Endothelial cell of umbilical vein (primary cell): ENCODE measurements around the gene SLC5A6. TPM values are rescaled to one million over a fixed set of nuclear protein-coding genes. Genes with fewer than 3 reads are reported as not detected.
"Not testable (repeated sequence)": the region's sequence is repeated elsewhere in the genome, so short reads cannot be mapped to it uniquely, and the experiment has no call there.

Experiments used
- BruUV-seq: library from RNA; stranded (reverse); fragments of 400-500 nt; replicated peaks from 2 replicates; lab custom pipeline; 2021; lab: Mats Ljungman, UMichigan
- CTCF ChIA-PET: fragments of 300-600, 350-600 bp; sonication (Branson Sonifier 250); formaldehyde crosslinking; loops from one replicate; lab custom pipeline; 2021; ENCODE audit warnings: antibody characterized with exemption, inconsistent platforms; lab: Charles Lee
- POLR2A ChIA-PET: fragments of 300-600, 350-600 bp; sonication (Branson Sonifier 250); formaldehyde crosslinking; loops from one replicate; lab custom pipeline; 2021; ENCODE audit warnings: antibody characterized with exemption, inconsistent platforms; lab: Charles Lee
- DNase-seq: peaks from one replicate; pipeline ENCODE4 v3.0.0-alpha.2; 2011; ENCODE audit warnings: low read depth, low spot score
- FAIRE-seq: peaks from 2 replicates; lab custom pipeline; 2011; peaks lifted over from hg19 to GRCh38; lab: Jason Lieb, UNC
- H2AFZ ChIP-seq: 2 replicates; pipeline ENCODE4 v1.6.0; 2012; ENCODE audit warnings: low read depth, low read length, control low read depth, inconsistent platforms
- H3K27ac ChIP-seq: 2 replicates; pipeline ENCODE4 v1.5.1; 2011; ENCODE audit warnings: low read depth, mild to moderate bottlenecking, control low read depth, low read length, moderate library complexity; ENCODE audit not compliant: insufficient read depth
- H3K27me3 ChIP-seq, 2 experiments: 2 replicates each; pipeline versions ENCODE4 v1.6.0 to v1.6.1; 2011; ENCODE audit warnings: low read length in 2 of 2, mixed read lengths in 1 of 2; ENCODE audit not compliant: control insufficient read depth in 2 of 2, insufficient read depth in 2 of 2
- H3K36me3 ChIP-seq, 2 experiments: 2 replicates in 1 of 2; 3 replicates in 1 of 2; pipeline ENCODE4 v1.5.1; 2011; ENCODE audit warnings: low read length in 2 of 2, mild to moderate bottlenecking in 1 of 2, moderate library complexity in 1 of 2; ENCODE audit not compliant: control insufficient read depth in 2 of 2, insufficient read depth in 2 of 2; ENCODE audit errors: extremely low read depth in 1 of 2
- H3K4me1 ChIP-seq: 3 replicates; pipeline ENCODE4 v1.5.1; 2011; ENCODE audit warnings: mild to moderate bottlenecking, low read length; ENCODE audit not compliant: control insufficient read depth, insufficient read depth; ENCODE audit errors: extremely low read depth
- H3K4me2 ChIP-seq: 2 replicates; pipeline ENCODE4 v1.6.1; 2011; ENCODE audit warnings: low read length, control low read depth, mixed read lengths; ENCODE audit not compliant: insufficient read depth
- H3K4me3 ChIP-seq, 3 experiments: fragments of 200-600 bp in 1 of 3; sonication (generic), shearing (Covaris generic) in 1 of 3; replicated peaks in 1 of 3; 2 replicates each; pipeline ENCODE4 v1.5.1; 2011 to 2016; ENCODE audit warnings: control low read depth in 3 of 3, low read length in 3 of 3, mild to moderate bottlenecking in 2 of 3, inconsistent platforms in 1 of 3, low read depth in 1 of 3, moderate library complexity in 1 of 3; ENCODE audit not compliant: insufficient read depth in 1 of 3
- H3K79me2 ChIP-seq: 2 replicates; pipeline ENCODE4 v1.6.0; 2012; ENCODE audit warnings: low read length, inconsistent platforms; ENCODE audit not compliant: control insufficient read depth, insufficient read depth
- H3K9ac ChIP-seq: replicated peaks from 2 replicates; pipeline ENCODE3; 2011; ENCODE audit warnings: low read length, control low read depth; ENCODE audit not compliant: insufficient read depth; ENCODE audit errors: extremely low read depth
- H3K9me1 ChIP-seq: replicated peaks from 3 replicates; pipeline ENCODE4 v1.6.0; 2011; ENCODE audit warnings: mild to moderate bottlenecking, low read length; ENCODE audit not compliant: control insufficient read depth, insufficient read depth; ENCODE audit errors: extremely low read depth
- H3K9me3 ChIP-seq: replicated peaks from 2 replicates; pipeline ENCODE4 v1.5.1; 2012; ENCODE audit warnings: low read length, inconsistent platforms; ENCODE audit not compliant: control insufficient read depth, insufficient read depth
- H4K20me1 ChIP-seq: replicated peaks from 2 replicates; pipeline ENCODE3; 2011; ENCODE audit warnings: mild to moderate bottlenecking, low read length; ENCODE audit not compliant: control insufficient read depth, insufficient read depth; ENCODE audit errors: extremely low read depth
- dilution Hi-C: fragments of 300-500 bp; cut with MboI; formaldehyde crosslinking; loops from one replicate; pipeline ENCODE4 v1.15.0; 2019; ENCODE audit warnings: low sequenced_read_pairs; ENCODE audit not compliant: extremely low pct_ligation_motif_present
- intact Hi-C: fragments of 100-400 bp; cut with micrococcal nuclease; formaldehyde crosslinking; loops from one replicate; pipeline ENCODE4 v1.10.0; 2022
- polyA plus RNA-seq, 4 experiments: library from polyadenylated mRNA; depleted of rRNA in 3 of 4; stranded (reverse) in 3 of 4; unstranded in 1 of 4; fragments of >200 nt; gene quantifications; 2 replicates each; pipeline versions ENCODE4 v1.2.1 to v1.2.3, GENCODE V29; 2011 to 2012; ENCODE audit warnings: missing spikeins in 1 of 4
- total RNA-seq: library from RNA; stranded (reverse); gene quantifications from 2 replicates; pipeline ENCODE4 v1.2.3, GENCODE V29; 2021

The SLC5A6 gene
- total and polyA plus RNA-seq, 2 donors (not counting 3 experiments of a cell fraction or from before 2014, with no cell fraction given) = 52.0 to 92.5 TPM

DNA sequence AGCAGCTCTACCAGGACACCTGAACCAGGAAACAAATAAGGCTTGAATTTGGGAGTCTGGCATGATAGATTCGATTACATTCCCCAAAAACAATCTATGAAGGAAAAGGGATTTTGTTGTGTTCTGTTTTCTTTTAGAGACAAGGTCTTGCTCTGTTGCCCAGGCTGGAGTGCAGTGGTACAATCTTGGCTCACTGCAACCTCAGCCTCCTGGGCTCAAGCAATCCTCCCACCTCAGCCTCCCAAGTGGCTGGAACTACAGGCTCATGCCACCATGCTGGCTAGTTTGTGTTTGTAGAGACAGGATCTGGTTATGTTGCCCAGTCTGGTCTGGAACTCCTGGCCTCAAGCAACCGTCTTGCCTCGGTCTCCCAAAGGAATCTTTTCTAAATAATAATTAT lies 14.0 kb downstream of the SLC5A6 start:
- H3K27me3 ChIP-seq, H3K4me1 ChIP-seq, H4K20me1 ChIP-seq, FAIRE-seq, POLR2A ChIA-PET, CTCF ChIA-PET, BruUV-seq, H3K79me2 ChIP-seq, H3K27ac ChIP-seq, H3K4me2 ChIP-seq, H3K9ac ChIP-seq, H3K4me3 ChIP-seq, H3K9me1 ChIP-seq, intact Hi-C loops, dilution Hi-C loops, H2AFZ ChIP-seq, H3K9me3 ChIP-seq, DNase-seq: not testable (repeated sequence)
- peaks cover 3 to 14% of the 10 kb centered on the region in 2 experiments for H3K36me3 ChIP-seq

DNA sequence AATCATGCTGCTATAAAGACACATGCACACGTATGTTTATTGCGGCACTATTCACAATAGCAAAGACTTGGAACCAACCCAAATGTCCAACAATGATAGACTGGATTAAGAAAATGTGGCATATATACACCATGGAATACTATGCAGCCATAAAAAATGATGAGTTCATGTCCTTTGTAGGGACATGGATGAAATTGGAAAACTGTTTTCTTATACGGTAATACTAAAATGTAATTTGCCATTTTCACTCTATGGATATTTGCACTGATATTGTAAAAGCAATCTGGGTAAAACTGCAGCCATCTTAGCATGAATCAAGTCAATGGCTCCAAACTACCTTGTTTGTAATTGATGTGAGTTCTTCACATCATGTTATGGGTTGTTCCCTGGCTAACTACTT lies 16.3 kb downstream of the SLC5A6 start:
- H3K9ac ChIP-seq, H4K20me1 ChIP-seq, BruUV-seq, H3K4me1 ChIP-seq, H3K79me2 ChIP-seq, POLR2A ChIA-PET, H3K27me3 ChIP-seq, DNase-seq, H3K4me3 ChIP-seq, H2AFZ ChIP-seq, dilution Hi-C loops, CTCF ChIA-PET, intact Hi-C loops, H3K9me1 ChIP-seq, H3K4me2 ChIP-seq, FAIRE-seq, H3K9me3 ChIP-seq, H3K27ac ChIP-seq: not testable (repeated sequence)
- peaks cover 0 to 10% of the 10 kb centered on the region in 2 experiments for H3K36me3 ChIP-seq
